IPS DF 6.9 (cell line): ENCODE data around the gene DIP2C.
"Not testable (repeated sequence)": the region's sequence is repeated elsewhere in the genome, so short reads cannot be mapped to it uniquely, and the experiment has no call there.

Experiments used
- DNase-seq: peaks from one replicate; pipeline ENCODE4 v3.0.0-alpha.2; 2013; ENCODE audit warnings: low read depth, low spot score
- H3K27ac ChIP-seq: one replicate; pipeline ENCODE4 v1.5.1; 2013; ENCODE audit warnings: low read length, control low read depth
- H3K27me3 ChIP-seq: 2 replicates; pipeline ENCODE4 v1.6.1; 2013; ENCODE audit warnings: mild to moderate bottlenecking, low read length; ENCODE audit not compliant: control insufficient read depth, insufficient read depth
- H3K36me3 ChIP-seq: 2 replicates; pipeline ENCODE4 v1.6.1; 2013; ENCODE audit warnings: low read length; ENCODE audit not compliant: control insufficient read depth, insufficient read depth
- H3K4me1 ChIP-seq: 2 replicates; pipeline ENCODE4 v1.6.1; 2013; ENCODE audit warnings: low read length; ENCODE audit not compliant: control insufficient read depth, insufficient read depth
- H3K4me3 ChIP-seq: 2 replicates; pipeline ENCODE4 v1.5.1; 2013; ENCODE audit warnings: mild to moderate bottlenecking, low read length
- H3K9me3 ChIP-seq: 2 replicates; pipeline ENCODE4 v1.6.1; 2013; ENCODE audit warnings: low read length, inconsistent platforms; ENCODE audit not compliant: control insufficient read depth, insufficient read depth
- WGBS: extraction: QIAGEN DNeasy Blood & Tissue Kit; methylation state at CpG from one replicate; pipeline ENCODE4 v1.1.7; 2013; ENCODE audit warnings: mixed read lengths, missing lambda C conversion rate; ENCODE audit not compliant: insufficient read length, insufficient coverage; 5-methylcytosine and 5-hydroxymethylcytosine counted together

Gene DIP2C

DNA sequence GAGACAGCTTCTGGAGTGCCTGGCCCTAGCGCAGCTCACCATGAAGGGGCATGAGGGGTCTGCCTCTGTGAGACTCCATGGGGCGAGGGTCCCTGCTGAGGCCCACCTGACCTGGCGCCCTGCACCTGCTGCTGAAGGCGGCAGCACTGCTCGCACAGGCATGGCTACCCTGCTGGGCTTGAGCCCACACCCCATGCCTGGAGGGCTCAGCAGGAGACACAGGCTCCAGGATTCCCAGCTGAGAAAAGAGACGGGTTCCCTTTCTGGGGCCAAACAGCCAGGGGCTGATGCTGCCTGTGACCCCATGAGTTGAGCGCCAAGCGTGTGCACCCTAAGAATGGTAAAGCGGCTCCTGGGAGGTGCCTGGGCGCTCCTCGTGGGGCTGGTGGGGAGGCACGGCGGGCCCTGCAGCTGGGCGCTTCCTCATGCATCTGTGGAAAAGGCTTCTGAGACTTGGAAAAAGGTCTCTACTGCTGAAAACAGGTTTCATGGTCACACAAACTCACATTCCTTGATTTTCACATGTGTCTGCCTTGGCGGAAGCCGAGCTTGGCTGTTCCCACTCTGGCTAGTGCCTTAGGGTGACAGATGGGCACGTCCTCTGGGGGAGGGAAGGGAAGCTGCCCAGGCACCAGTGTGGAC lies 320.8 kb downstream of the DIP2C start:
- Histone ChIP-seq H3K4me3 (no peak overlapping the region), H3K27me3 (no peaks in the 10 kb centered on the region), H3K27ac (no peak overlapping the region), H3K9me3 (no peaks in the 10 kb centered on the region), H3K36me3 (peaks cover 3% of the 10 kb centered on the region; the same call in 1 of the 2 replicates), H3K4me1 (no peaks in the 10 kb centered on the region; the same call in 1 of the 2 replicates)
- no peak for DNase-seq
- WGBS, result no CpG with 5 or more reads among the region's 17 CpGs

DNA sequence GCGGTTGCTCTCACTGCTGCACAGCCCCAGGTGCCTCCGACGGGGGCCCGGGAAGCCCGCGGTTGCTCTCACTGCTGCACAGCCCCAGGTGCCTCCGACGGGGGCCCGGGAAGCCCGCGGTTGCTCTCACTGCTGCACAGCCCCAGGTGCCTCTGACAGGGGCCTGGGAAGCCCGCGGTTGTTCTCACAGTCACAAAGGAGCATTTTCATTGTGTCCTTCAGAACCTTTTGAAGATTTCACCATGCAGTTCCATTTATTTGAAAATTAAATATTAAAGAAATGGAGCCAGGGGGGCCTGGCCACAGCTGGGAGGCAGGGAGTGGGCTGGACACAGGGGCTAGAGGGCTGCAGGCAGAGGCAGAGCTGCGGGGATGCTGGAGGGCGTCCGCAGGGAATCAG lies 321.4 kb downstream of the DIP2C start:
- not testable (repeated sequence) for H3K9me3 ChIP-seq, H3K4me3 ChIP-seq, H3K27me3 ChIP-seq, H3K4me1 ChIP-seq, H3K36me3 ChIP-seq, DNase-seq, H3K27ac ChIP-seq
- WGBS, result no CpG with 5 or more reads among the region's 16 CpGs

DNA sequence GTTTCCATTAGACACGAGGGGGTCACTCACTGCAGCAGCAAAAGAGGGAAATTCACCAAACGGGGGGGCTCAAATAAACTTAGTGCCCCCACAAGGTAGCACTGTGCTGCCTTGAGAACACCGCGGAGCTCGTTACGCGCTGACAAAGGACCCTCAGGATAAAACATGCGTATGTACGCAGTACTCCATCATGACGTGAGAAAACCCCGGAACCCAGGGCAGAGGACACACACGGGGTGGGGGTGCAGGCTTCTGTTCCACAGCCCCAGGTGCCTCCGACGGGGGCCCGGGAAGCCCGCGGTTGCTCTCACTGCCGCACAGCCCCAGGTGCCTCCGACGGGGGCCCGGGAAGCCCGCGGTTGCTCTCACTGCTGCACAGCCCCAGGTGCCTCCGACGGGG lies 321.8 kb downstream of the DIP2C start:
- no peak for DNase-seq
- no peak overlapping the region for H3K4me3 ChIP-seq
- no peaks in the 10 kb centered on the region for H3K27me3 ChIP-seq
- H3K36me3 ChIP-seq, result peaks cover 2% of the 10 kb centered on the region; the same call in 1 of the 2 replicates
- no peak overlapping the region for H3K27ac ChIP-seq
- H3K4me1 ChIP-seq, result no peaks in the 10 kb centered on the region; the same call in 1 of the 2 replicates
- no peaks in the 10 kb centered on the region for H3K9me3 ChIP-seq
- no CpG with 5 or more reads among the region's 25 CpGs for WGBS

DNA sequence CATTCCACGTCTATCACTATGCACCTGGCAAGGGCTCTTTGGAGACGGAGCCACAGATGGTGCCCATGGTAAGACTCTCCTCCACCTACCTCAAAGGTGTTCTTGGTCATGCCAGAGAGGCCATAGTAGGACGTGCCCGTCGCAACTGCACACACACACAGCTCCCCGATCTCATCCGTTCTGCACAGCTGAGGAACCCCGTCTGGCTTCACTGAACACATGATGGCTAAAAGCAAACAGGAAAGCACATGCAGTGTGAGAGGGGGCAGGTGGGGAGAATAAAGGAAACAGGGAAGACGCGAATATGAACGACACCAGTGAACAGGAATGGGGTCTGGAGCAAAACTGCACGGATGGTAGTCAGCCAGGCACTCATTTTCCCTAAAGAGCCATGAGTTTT lies 323.3 kb downstream of the DIP2C start:
- Histone ChIP-seq H3K9me3 (no peaks in the 10 kb centered on the region), H3K4me1 (no peaks in the 10 kb centered on the region; the same call in 1 of the 2 replicates), H3K27ac (no peak overlapping the region), H3K36me3 (no peaks in the 10 kb centered on the region; the same call in 1 of the 2 replicates), H3K27me3 (no peaks in the 10 kb centered on the region), H3K4me3 (no peak overlapping the region)
- no CpG with 5 or more reads among the region's 12 CpGs for WGBS
- DNase-seq, result no peak

DNA sequence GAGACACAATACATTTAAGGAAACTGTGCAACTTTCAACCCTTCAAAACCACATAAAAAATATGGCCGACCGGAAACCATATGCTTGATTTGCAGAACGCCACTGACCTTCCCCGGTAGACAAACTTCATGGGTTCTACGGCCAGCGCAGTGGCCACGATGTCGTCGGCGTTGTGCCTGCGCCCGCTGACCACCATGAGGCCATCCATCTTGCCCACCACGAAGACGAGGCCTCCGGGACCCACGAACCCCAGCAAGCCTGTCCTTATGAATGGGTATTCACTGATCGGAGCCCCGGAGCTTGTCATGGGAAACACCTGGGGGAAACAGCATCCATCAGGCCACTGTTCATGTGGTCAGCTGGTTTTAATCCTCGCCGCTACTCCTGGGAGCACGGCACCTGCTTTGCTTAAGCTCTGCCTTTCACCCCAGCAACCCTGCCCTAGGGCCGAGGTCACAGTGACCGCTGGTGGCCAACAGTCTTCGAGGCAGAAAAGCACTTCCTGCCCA lies 325.1 kb downstream of the DIP2C start:
- Histone ChIP-seq H3K4me1 (no peaks in the 10 kb centered on the region; the same call in 1 of the 2 replicates), H3K9me3 (no peaks in the 10 kb centered on the region), H3K4me3 (no peak overlapping the region), H3K27me3 (no peaks in the 10 kb centered on the region), H3K36me3 (no peaks in the 10 kb centered on the region; the same call in 1 of the 2 replicates), H3K27ac (no peak overlapping the region)
- whole genome bisulfite sequencing, result no CpG with 5 or more reads among the region's 24 CpGs
- DNase-seq, result no peak

DNA sequence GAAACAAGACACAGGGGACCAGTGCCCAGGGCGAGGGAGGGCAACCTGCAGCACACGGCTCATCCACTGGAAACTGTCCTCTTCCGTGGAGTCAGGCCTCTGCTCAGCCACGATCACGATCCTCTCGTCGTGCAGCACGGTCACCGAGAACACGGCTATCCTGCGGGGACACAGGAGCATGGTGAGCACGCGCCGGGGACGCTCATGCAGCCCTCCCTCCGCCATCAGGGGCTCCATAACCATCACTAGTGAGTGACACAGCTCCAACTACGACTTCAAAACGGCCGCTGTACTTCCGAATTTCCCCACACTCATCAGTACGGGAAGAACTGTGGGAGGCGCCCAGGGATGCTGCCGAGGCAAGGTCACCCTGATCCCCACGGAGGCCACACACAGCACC lies 326.3 kb downstream of the DIP2C start:
- no peaks in the 10 kb centered on the region; the same call in 1 of the 2 replicates for H3K4me1 ChIP-seq
- no peaks in the 10 kb centered on the region for H3K27me3 ChIP-seq
- H3K36me3 ChIP-seq, result no peaks in the 10 kb centered on the region; the same call in 1 of the 2 replicates

DNA sequence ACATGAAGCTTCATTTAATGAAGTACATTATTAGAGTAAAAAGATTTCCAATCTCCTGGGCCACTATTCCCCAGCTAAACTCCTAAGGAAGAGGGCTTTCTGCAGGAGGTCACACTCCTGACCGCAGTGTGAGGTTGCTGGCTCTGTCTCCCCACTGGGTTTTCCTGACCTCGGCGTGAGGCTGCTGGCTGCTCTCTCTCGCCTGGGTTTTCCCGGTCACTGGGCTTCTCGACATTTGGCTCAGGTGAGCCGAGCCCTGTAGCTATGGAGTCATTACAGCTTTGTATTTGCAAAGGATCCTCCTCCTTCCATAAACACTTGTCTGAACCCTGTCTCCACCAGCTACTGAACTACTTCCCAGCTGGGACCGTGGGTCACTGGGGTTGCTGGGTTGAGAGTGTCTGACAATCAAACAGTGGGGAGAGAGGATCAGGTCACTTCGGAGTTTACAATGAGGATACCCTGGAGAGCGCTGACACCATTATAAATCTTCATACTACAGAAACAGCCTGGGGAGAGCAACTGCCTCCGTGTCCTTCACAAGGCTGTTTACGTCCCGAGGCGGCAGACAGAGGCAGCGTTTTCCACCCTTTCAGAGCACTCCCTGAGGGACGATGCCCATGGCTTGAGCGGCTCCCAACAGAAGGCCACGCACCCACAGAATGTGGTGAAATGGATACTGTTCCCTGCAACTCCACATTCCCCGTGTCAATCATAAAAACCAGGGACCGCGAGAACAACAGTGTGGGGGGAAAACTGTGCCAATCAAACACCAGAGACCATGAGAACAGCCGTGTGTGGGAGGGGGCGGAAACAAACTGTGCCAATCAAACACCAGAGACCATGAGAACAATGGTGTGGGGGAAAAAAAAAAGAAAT lies 328.0 kb downstream of the DIP2C start:
- H3K27ac ChIP-seq, result no peak overlapping the region
- no CpG with 5 or more reads among the region's 23 CpGs for WGBS

More for the DNA sequence above, 326.3 kb downstream of the DIP2C start:
- no peak for DNase-seq
- no CpG with 5 or more reads among the region's 24 CpGs for WGBS
- Histone ChIP-seq H3K27ac (no peak overlapping the region), H3K9me3 (no peaks in the 10 kb centered on the region), H3K4me3 (no peak overlapping the region)

DNA sequence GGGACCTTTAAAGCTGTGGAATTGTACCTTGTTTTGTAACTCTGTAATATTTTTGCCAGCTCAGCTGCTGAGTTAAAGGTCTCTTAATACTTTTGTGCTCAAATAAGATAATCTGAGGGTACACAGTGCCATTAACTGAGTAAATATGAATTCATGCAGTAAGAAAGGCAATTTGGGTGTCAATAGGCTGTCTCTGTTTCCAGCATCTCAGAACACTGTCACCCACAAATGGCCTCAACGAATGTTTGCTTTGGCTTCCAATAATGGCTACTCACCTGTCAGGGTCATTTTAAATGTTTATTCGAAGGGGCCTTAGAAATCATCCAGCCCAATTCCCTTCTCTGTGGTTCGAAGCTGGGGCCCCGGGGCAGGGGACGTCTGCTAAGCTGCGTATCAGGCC lies 328.8 kb downstream of the DIP2C start:
- DNase-seq, result no peak
- no peaks in the 10 kb centered on the region for H3K27me3 ChIP-seq
- no peaks in the 10 kb centered on the region; the same call in 1 of the 2 replicates for H3K36me3 ChIP-seq
- no peak overlapping the region for H3K27ac ChIP-seq
- H3K4me3 ChIP-seq, result no peak overlapping the region
- WGBS, result no CpG with 5 or more reads among the region's 6 CpGs
- no peaks in the 10 kb centered on the region for H3K9me3 ChIP-seq
- H3K4me1 ChIP-seq, result no peaks in the 10 kb centered on the region; the same call in 1 of the 2 replicates

More for the DNA sequence above, 328.0 kb downstream of the DIP2C start:
- Histone ChIP-seq H3K27me3 (no peaks in the 10 kb centered on the region), H3K9me3 (no peaks in the 10 kb centered on the region), H3K36me3 (no peaks in the 10 kb centered on the region; the same call in 1 of the 2 replicates), H3K4me3 (no peak overlapping the region), H3K4me1 (no peaks in the 10 kb centered on the region; the same call in 1 of the 2 replicates)
- no peak for DNase-seq

DNA sequence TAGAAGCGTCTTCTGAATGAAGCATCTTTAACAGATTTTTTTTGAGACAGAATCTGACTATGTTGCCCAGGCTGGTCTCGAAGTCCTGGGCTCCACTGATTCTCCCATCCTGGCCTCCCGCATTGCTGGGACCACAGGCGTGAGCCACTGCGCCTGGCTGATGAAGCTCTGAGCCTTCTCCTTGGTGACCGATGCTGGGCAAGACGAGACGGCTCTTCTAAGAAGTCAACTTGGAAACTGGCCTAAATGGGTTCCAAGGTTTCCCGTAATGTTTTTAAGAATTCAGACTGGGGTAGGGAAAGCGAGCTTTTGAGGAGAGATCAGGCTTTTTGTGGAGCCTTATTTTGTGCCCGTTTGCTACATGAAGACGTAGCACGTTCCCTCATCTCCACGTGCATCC lies 329.7 kb downstream of the DIP2C start:
- Histone ChIP-seq H3K27ac (no peak overlapping the region), H3K4me3 (no peak overlapping the region), H3K9me3 (no peaks in the 10 kb centered on the region), H3K36me3 (no peaks in the 10 kb centered on the region; the same call in 1 of the 2 replicates), H3K4me1 (no peaks in the 10 kb centered on the region; the same call in 1 of the 2 replicates), H3K27me3 (no peaks in the 10 kb centered on the region)
- no peak for DNase-seq
- WGBS, result no CpG with 5 or more reads among the region's 14 CpGs

DNA sequence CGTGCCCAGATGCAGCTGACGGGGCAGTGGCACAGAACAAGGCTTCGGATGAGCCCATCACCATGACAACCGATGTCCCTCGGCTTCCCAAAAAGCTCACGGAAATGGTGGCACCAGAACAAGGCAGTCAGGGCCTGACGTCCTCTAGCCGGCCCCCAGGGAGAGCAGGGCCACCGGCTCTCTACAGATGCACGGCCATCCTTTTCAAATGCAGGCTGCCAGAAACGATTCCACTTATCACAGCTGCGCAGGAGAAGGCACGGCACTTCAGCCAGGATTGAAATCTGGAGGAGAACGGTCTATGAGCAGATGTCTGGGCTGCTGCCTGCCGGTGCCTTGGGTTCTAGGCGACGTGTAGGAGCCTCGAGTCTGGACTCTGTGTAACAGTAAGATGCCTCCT lies 330.4 kb downstream of the DIP2C start:
- H3K4me3 ChIP-seq, result no peak overlapping the region
- no peaks in the 10 kb centered on the region; the same call in 1 of the 2 replicates for H3K36me3 ChIP-seq
- no peaks in the 10 kb centered on the region for H3K9me3 ChIP-seq
- no peaks in the 10 kb centered on the region; the same call in 1 of the 2 replicates for H3K4me1 ChIP-seq
- no peak overlapping the region for H3K27ac ChIP-seq
- no peaks in the 10 kb centered on the region for H3K27me3 ChIP-seq
- WGBS, result no CpG with 5 or more reads among the region's 18 CpGs
- no peak for DNase-seq
